Keratinocyte (primary cell): ENCODE results near the gene CR1L. TPM values are rescaled to one million over a fixed set of nuclear protein-coding genes. Genes with fewer than 3 reads are reported as not detected.

ENCODE experiments used
- DNase-seq: peaks from one replicate; pipeline ENCODE4 v3.0.0-alpha.2; 2011; ENCODE audit warnings: low read depth, missing footprints, low spot score
- FAIRE-seq: peaks from 2 replicates; lab custom pipeline; 2011; peaks lifted over from hg19 to GRCh38; lab: Jason Lieb, UNC
- H2AFZ ChIP-seq: 2 replicates; pipeline ENCODE4 v1.6.0; 2012; ENCODE audit warnings: low read length, control low read depth, inconsistent platforms; ENCODE audit not compliant: control insufficient read depth
- H3K27ac ChIP-seq: 2 replicates; pipeline ENCODE4 v1.5.1; 2011; ENCODE audit warnings: low read length; ENCODE audit not compliant: control insufficient read depth, insufficient read depth
- H3K27me3 ChIP-seq: 3 replicates; pipeline ENCODE4 v1.6.0; 2011; ENCODE audit warnings: low read length; ENCODE audit not compliant: control insufficient read depth, insufficient read depth; ENCODE audit errors: extremely low read depth
- H3K36me3 ChIP-seq, 2 experiments: 2 replicates in 1 of 2; 3 replicates in 1 of 2; pipeline ENCODE4 v1.5.1; 2011; ENCODE audit warnings: low read length in 2 of 2, mild to moderate bottlenecking in 1 of 2; ENCODE audit not compliant: control insufficient read depth in 2 of 2, insufficient read depth in 2 of 2; ENCODE audit errors: extremely low read depth in 1 of 2
- H3K4me1 ChIP-seq: 3 replicates; pipeline ENCODE4 v1.5.1; 2011; ENCODE audit warnings: low read length; ENCODE audit not compliant: control insufficient read depth, insufficient read depth; ENCODE audit errors: extremely low read depth
- H3K4me2 ChIP-seq: 3 replicates; pipeline ENCODE4 v1.6.0; 2011; ENCODE audit warnings: low read depth, low read length; ENCODE audit not compliant: control insufficient read depth, insufficient read depth; ENCODE audit errors: extremely low read depth
- H3K4me3 ChIP-seq, 3 experiments: fragments of 200-600 bp in 1 of 3; sonication (generic) in 1 of 3; 2 replicates in 2 of 3; 3 replicates in 1 of 3; pipeline ENCODE4 v1.5.1; 2011 to 2016; ENCODE audit warnings: low read length in 3 of 3, mild to moderate bottlenecking in 3 of 3, control low read depth in 2 of 3, inconsistent platforms in 1 of 3, low read depth in 1 of 3, mixed read lengths in 1 of 3, mixed run types in 1 of 3, moderate library complexity in 1 of 3; ENCODE audit not compliant: control insufficient read depth in 2 of 3, insufficient read depth in 2 of 3; ENCODE audit errors: extremely low read depth in 1 of 3
- H3K79me2 ChIP-seq: 2 replicates; pipeline ENCODE4 v1.6.0; 2012; ENCODE audit warnings: low read length; ENCODE audit not compliant: control insufficient read depth, insufficient read depth
- H3K9ac ChIP-seq: 3 replicates; pipeline ENCODE4 v1.6.0; 2011; ENCODE audit warnings: low read length; ENCODE audit not compliant: control insufficient read depth, insufficient read depth; ENCODE audit errors: extremely low read depth
- H3K9me1 ChIP-seq: 3 replicates; pipeline ENCODE4 v1.6.0; 2011; ENCODE audit warnings: low read length; ENCODE audit not compliant: control insufficient read depth, insufficient read depth; ENCODE audit errors: extremely low read depth
- H3K9me3 ChIP-seq: 2 replicates; pipeline ENCODE4 v1.5.1; 2012; ENCODE audit warnings: low read depth, low read length; ENCODE audit not compliant: control insufficient read depth
- H4K20me1 ChIP-seq: 3 replicates; pipeline ENCODE4 v1.6.0; 2011; ENCODE audit warnings: low read length; ENCODE audit not compliant: control insufficient read depth, insufficient read depth; ENCODE audit errors: extremely low read depth
- EZH2 ChIP-seq: IDR thresholded peaks from one replicate; pipeline ENCODE4 v1.6.1; 2012; ENCODE audit warnings: inconsistent platforms, mild to moderate bottlenecking, low read length, moderate library complexity
- dilution Hi-C: fragments of 300-500 bp; cut with MboI; formaldehyde crosslinking; loops from one replicate; pipeline ENCODE4 v1.7.0; 2020; ENCODE audit warnings: low sequenced_read_pairs; ENCODE audit not compliant: extremely low pct_ligation_motif_present
- polyA plus RNA-seq, 5 experiments: library from polyadenylated mRNA; depleted of rRNA in 3 of 5; stranded (reverse) in 3 of 5; stranded (forward) in 1 of 5; unstranded in 1 of 5; fragments of >200 nt; gene quantifications; 1 replicate in 1 of 5; 2 replicates in 3 of 5; 3 replicates in 1 of 5; pipeline versions ENCODE4 v1.2.1 to v1.2.3, GENCODE V29; 2011 to 2012; ENCODE audit warnings: missing spikeins in 2 of 5, low read depth in 1 of 5, low replicate concordance in 1 of 5
- TF ChIP-seq, protein P1 (sequence below), 3 experiments: IDR thresholded peaks in 1 of 3; conservative IDR thresholded peaks in 1 of 3; optimal IDR thresholded peaks in 1 of 3; 2 replicates in 2 of 3; 3 replicates in 1 of 3; pipeline versions ENCODE3 to v1.5.1; 2011; ENCODE audit warnings: low read length in 3 of 3, mild to moderate bottlenecking in 3 of 3, moderate library complexity in 2 of 3, control low read depth in 1 of 3, inconsistent platforms in 1 of 3; ENCODE audit not compliant: insufficient read depth in 2 of 3; ENCODE audit errors: extremely low read depth in 1 of 3

Gene CR1L
- polyA plus RNA-seq, 1 donor (not counting 4 experiments of a cell fraction or from before 2014, with no cell fraction given) = not detected

DNA sequence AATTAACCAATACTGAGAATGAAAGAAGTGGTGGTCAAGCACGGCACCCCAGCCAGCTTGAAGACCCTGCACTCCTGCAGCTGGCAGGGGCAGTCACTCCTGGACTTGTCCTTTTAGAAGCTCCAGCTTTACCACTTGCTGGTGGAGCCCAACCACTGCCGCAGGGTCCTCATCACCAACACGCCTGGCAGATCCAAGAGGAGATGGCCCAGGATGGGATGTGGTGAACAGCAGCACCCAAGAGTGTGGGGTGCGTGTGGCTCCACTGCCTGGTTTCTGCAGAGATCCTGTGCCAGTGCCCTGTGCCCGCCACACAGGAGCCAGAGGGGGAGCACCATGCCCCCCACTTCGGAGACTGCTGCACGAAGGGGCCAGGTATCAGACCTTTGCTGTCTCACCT lies 13.5 kb downstream of the CR1L start:
- Histone ChIP-seq H3K79me2 (no peaks in the 10 kb centered on the region), H3K36me3 (no peaks in the 10 kb centered on the region), H3K4me3 (no peak overlapping the region), H3K9ac (no peak overlapping the region), H3K9me1 (no peaks in the 10 kb centered on the region), H2AFZ (no peak overlapping the region), H3K27me3 (peaks cover 8% of the 10 kb centered on the region), H3K9me3 (no peaks in the 10 kb centered on the region), H3K4me2 (no peak overlapping the region), H4K20me1 (no peaks in the 10 kb centered on the region), H3K27ac (no peak overlapping the region), H3K4me1 (no peaks in the 10 kb centered on the region)
- FAIRE-seq (no peak), DNase-seq (no peak)
- dilution Hi-C loops = no loop called here
- no peak for TF ChIP-seq EZH2
- TF ChIP-seq, protein P1, sequence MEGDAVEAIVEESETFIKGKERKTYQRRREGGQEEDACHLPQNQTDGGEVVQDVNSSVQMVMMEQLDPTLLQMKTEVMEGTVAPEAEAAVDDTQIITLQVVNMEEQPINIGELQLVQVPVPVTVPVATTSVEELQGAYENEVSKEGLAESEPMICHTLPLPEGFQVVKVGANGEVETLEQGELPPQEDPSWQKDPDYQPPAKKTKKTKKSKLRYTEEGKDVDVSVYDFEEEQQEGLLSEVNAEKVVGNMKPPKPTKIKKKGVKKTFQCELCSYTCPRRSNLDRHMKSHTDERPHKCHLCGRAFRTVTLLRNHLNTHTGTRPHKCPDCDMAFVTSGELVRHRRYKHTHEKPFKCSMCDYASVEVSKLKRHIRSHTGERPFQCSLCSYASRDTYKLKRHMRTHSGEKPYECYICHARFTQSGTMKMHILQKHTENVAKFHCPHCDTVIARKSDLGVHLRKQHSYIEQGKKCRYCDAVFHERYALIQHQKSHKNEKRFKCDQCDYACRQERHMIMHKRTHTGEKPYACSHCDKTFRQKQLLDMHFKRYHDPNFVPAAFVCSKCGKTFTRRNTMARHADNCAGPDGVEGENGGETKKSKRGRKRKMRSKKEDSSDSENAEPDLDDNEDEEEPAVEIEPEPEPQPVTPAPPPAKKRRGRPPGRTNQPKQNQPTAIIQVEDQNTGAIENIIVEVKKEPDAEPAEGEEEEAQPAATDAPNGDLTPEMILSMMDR (optimal IDR thresholded peaks at IDR 0.05 in 1 of 3, IDR thresholded peaks at IDR 0.05 in 1 of 3, conservative IDR thresholded peaks at IDR 0.05 in 1 of 3; ENCODE audit: extremely low read depth in 1 of 3, insufficient read depth in 2 of 3, low read length in 3 of 3) = no peak

DNA sequence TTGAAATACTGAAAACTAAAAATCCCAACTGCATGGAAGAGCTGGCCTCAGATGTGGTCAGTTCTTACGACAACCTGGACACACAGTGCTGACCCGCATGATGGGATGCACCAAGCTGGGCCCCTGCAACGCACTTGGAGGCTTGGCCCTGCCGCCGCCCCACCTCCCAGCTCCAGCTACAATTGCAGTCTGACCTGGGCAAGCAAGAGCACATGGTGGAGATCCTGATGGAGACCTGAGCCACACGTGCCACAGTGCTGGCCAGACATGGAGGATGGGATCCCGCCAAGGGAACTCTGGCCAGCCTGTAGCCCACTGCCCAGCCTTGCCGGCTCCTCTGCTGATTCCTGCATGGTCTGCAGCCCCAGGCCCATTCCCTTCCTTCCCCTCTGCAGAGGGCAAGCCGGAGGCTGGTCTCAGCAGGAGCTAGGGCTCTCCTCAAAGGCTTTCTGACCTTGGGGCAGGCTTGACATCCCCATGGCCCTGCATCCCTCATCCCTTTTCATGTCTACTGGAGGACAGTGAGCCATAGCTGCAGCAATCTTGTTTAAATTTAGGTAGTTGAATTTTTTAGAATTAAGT lies 14.1 kb downstream of the CR1L start:
- H2AFZ ChIP-seq = no peak overlapping the region
- DNase-seq (no peak), FAIRE-seq (no peak)
- dilution Hi-C loops = no loop called here
- H3K79me2 ChIP-seq = no peaks in the 10 kb centered on the region
- TF ChIP-seq EZH2 = no peak
- TF ChIP-seq, protein P1 (optimal IDR thresholded peaks at IDR 0.05 in 1 of 3, IDR thresholded peaks at IDR 0.05 in 1 of 3, conservative IDR thresholded peaks at IDR 0.05 in 1 of 3; ENCODE audit: extremely low read depth in 1 of 3, insufficient read depth in 2 of 3, low read length in 3 of 3) = no peak
- H4K20me1 ChIP-seq = no peaks in the 10 kb centered on the region
- H3K4me3 ChIP-seq = no peak overlapping the region
- no peaks in the 10 kb centered on the region for H3K36me3 ChIP-seq
- no peak overlapping the region for H3K4me2 ChIP-seq
- H3K27me3 ChIP-seq = peaks cover 8% of the 10 kb centered on the region
- H3K27ac ChIP-seq = no peak overlapping the region
- no peak overlapping the region for H3K9ac ChIP-seq
- H3K4me1 ChIP-seq = no peaks in the 10 kb centered on the region
- no peaks in the 10 kb centered on the region for H3K9me1 ChIP-seq
- H3K9me3 ChIP-seq = no peaks in the 10 kb centered on the region
